ENCODE measurements around the gene EPHB2.

The EPHB2 gene

GRCh38 chr1:22895357-22895756 is 184.7 kb downstream of the EPHB2 start:
- TF ChIP-seq, protein P1, sequence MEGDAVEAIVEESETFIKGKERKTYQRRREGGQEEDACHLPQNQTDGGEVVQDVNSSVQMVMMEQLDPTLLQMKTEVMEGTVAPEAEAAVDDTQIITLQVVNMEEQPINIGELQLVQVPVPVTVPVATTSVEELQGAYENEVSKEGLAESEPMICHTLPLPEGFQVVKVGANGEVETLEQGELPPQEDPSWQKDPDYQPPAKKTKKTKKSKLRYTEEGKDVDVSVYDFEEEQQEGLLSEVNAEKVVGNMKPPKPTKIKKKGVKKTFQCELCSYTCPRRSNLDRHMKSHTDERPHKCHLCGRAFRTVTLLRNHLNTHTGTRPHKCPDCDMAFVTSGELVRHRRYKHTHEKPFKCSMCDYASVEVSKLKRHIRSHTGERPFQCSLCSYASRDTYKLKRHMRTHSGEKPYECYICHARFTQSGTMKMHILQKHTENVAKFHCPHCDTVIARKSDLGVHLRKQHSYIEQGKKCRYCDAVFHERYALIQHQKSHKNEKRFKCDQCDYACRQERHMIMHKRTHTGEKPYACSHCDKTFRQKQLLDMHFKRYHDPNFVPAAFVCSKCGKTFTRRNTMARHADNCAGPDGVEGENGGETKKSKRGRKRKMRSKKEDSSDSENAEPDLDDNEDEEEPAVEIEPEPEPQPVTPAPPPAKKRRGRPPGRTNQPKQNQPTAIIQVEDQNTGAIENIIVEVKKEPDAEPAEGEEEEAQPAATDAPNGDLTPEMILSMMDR (IDR thresholded peaks at IDR 0.05; ENCODE audit: low read depth, low read length), result no peak

DNA sequence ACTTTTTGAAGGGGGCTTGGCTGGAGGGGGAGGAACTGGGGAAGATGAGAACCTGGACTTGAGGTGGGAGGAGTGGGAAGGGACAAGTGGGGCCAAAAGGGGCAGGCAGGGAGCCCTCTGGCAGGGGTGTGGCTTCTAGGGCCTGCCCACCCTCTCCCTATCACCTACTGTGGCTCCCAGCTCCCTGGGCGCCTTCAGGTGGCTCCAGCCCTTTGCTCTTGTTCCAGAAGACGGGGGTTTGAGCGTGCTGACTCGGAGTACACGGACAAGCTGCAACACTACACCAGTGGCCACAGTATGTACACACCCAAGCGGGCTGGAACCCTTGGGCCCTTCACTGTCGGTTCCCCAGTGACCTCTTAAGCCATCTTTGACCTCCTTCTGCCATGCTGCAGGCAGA is 185.5 kb downstream of the EPHB2 start:
- H3K36me3 ChIP-seq, result no peaks in the 10 kb centered on the region
- no peak for DNase-seq
- no peaks in the 10 kb centered on the region for H3K27me3 ChIP-seq (ENCODE audit: insufficient read depth, low read depth, severe bottlenecking)
- H3K4me3 ChIP-seq (ENCODE audit: low read depth, low read length), result no peak overlapping the region
- H3K9me3 ChIP-seq (ENCODE audit: severe bottlenecking), result no peaks in the 10 kb centered on the region
- no peak overlapping the region for H3K27ac ChIP-seq
- TF ChIP-seq, protein P1 (IDR thresholded peaks at IDR 0.05; ENCODE audit: low read depth, low read length), result no peak

More at GRCh38 chr1:22895357-22895756, 184.7 kb downstream of the EPHB2 start:
- H3K4me3 ChIP-seq (ENCODE audit: low read depth, low read length), result no peak overlapping the region
- H3K27ac ChIP-seq, result no peak overlapping the region
- H3K36me3 ChIP-seq, result no peaks in the 10 kb centered on the region
- H3K27me3 ChIP-seq (ENCODE audit: insufficient read depth, low read depth, severe bottlenecking), result no peaks in the 10 kb centered on the region
- DNase-seq, result no peak
- H3K9me3 ChIP-seq (ENCODE audit: severe bottlenecking), result no peaks in the 10 kb centered on the region

DNA sequence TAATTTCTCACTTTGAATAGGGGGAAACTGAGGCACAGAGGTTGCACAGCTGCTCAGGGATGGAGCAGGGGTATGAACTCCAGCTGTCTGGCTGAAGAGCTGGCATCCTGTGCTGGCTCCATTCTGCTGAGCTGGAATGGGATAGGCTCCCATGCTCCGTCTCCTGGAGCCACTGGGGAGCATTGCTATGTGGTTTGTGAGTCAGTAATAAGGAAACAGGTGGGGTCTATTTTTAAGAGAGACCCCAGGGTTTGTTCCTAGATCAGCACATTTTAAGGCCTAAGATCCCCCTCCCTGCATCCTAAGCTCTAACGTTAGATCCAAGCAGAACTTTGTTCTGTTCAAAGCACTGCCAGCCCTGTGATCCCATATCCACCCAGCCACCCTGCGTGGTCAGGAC is 189.8 kb downstream of the EPHB2 start:
- no peak for DNase-seq
- Histone ChIP-seq H3K4me3 (ENCODE audit: low read depth, low read length) (no peak overlapping the region), H3K9me3 (ENCODE audit: severe bottlenecking) (no peaks in the 10 kb centered on the region), H3K36me3 (no peaks in the 10 kb centered on the region), H3K27me3 (ENCODE audit: insufficient read depth, low read depth, severe bottlenecking) (no peaks in the 10 kb centered on the region), H3K27ac (no peak overlapping the region)
- TF ChIP-seq, protein P1 (IDR thresholded peaks at IDR 0.05; ENCODE audit: low read depth, low read length), result no peak

- H3K36me3 ChIP-seq, result no peaks in the 10 kb centered on the region; the same call in 1 of the 2 replicates
- TF ChIP-seq, protein P1 (IDR thresholded peaks at IDR 0.05; ENCODE audit: low read depth, low read length), result no peak
Measured at GRCh38 chr1:22903113-22903512, 192.5 kb downstream of the EPHB2 start.

GRCh38 chr1:22906968-22907367 is 196.3 kb downstream of the EPHB2 start:
- Histone ChIP-seq H3K36me3 (no peaks in the 10 kb centered on the region; the same call in none of the 2 replicates), H3K9me3 (ENCODE audit: severe bottlenecking) (no peaks in the 10 kb centered on the region), H3K4me3 (ENCODE audit: low read depth, low read length) (no peak overlapping the region), H3K27ac (no peak overlapping the region), H3K27me3 (ENCODE audit: insufficient read depth, low read depth, severe bottlenecking) (no peaks in the 10 kb centered on the region)
- TF ChIP-seq, protein P1 (IDR thresholded peaks at IDR 0.05; ENCODE audit: low read depth, low read length), result no peak
- no peak for DNase-seq

More at GRCh38 chr1:22903113-22903512, 192.5 kb downstream of the EPHB2 start:
- Histone ChIP-seq H3K9me3 (ENCODE audit: severe bottlenecking) (no peaks in the 10 kb centered on the region), H3K27ac (no peak overlapping the region), H3K27me3 (ENCODE audit: insufficient read depth, low read depth, severe bottlenecking) (no peaks in the 10 kb centered on the region), H3K4me3 (ENCODE audit: low read depth, low read length) (no peak overlapping the region)
- DNase-seq, result no peak

GRCh38 chr1:22907528-22907927 is 196.9 kb downstream of the EPHB2 start:
- Histone ChIP-seq H3K36me3 (no peaks in the 10 kb centered on the region; the same call in none of the 2 replicates), H3K27ac (no peak overlapping the region), H3K9me3 (ENCODE audit: severe bottlenecking) (no peaks in the 10 kb centered on the region), H3K27me3 (ENCODE audit: insufficient read depth, low read depth, severe bottlenecking) (no peaks in the 10 kb centered on the region), H3K4me3 (ENCODE audit: low read depth, low read length) (no peak overlapping the region)
- TF ChIP-seq, protein P1 (IDR thresholded peaks at IDR 0.05; ENCODE audit: low read depth, low read length), result no peak
- DNase-seq, result no peak
